B cell (primary cell): ENCODE data around the gene KRTAP4-6.

Experiments
- EZH2 ChIP-seq: IDR thresholded peaks from 2 replicates; pipeline ENCODE4 v1.6.1; 2012; ENCODE audit warnings: borderline replicate concordance, low read depth, mild to moderate bottlenecking, moderate library complexity, low read length; ENCODE audit not compliant: insufficient read depth, poor library complexity, severe bottlenecking
- TF ChIP-seq, protein P1 (sequence below): fragments of 200-600 bp; IDR thresholded peaks from one replicate; pipeline ENCODE4 v1.8.0; 2022; ENCODE audit warnings: antibody characterized with exemption, mild to moderate bottlenecking

DNA sequence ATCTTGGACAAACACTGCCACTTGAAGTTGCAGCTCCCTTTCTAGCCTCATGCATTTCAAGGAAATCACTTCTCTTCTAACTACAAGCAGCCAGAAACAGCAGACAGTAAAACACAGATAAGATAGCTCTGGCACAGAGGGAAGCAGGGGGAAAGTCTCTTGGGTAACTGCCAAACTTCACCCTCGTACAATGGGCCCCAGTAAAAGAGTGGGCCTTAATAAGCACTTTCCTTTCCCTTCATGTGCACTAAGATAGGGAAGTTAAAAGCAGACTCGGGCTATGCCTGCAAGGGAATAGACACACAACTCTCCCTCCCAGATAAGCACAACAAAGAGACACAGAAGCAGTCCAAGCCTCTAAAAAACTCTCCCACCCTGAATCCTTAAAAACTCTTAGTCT is 13.5 kb upstream of the KRTAP4-6 start:
- TF ChIP-seq, protein P1, sequence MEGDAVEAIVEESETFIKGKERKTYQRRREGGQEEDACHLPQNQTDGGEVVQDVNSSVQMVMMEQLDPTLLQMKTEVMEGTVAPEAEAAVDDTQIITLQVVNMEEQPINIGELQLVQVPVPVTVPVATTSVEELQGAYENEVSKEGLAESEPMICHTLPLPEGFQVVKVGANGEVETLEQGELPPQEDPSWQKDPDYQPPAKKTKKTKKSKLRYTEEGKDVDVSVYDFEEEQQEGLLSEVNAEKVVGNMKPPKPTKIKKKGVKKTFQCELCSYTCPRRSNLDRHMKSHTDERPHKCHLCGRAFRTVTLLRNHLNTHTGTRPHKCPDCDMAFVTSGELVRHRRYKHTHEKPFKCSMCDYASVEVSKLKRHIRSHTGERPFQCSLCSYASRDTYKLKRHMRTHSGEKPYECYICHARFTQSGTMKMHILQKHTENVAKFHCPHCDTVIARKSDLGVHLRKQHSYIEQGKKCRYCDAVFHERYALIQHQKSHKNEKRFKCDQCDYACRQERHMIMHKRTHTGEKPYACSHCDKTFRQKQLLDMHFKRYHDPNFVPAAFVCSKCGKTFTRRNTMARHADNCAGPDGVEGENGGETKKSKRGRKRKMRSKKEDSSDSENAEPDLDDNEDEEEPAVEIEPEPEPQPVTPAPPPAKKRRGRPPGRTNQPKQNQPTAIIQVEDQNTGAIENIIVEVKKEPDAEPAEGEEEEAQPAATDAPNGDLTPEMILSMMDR = no peak
- TF ChIP-seq EZH2 = no peak
